Gastroesophageal sphincter (tissue), 4 donors: ENCODE data around the gene BARHL1. TPM values are rescaled to one million over a fixed set of nuclear protein-coding genes. Genes with fewer than 3 reads are reported as not detected.

Source experiments
- ATAC-seq: fragments of 150-250 bp; one replicate; pipeline ENCODE4 v1.9.1; 2016; ENCODE audit warnings: mild to moderate bottlenecking, moderate library complexity
- H3K27ac ChIP-seq, 4 donors: fragments of 200-600 bp; sonication (generic) in 3 of 4; 1 replicate in 3 of 4; 2 replicates in 1 of 4; pipeline ENCODE4 v1.5.1; 2016 to 2019
- H3K27me3 ChIP-seq: fragments of 200-600 bp; sonication (generic); one replicate; pipeline ENCODE4 v1.5.1; 2019
- H3K36me3 ChIP-seq, 2 donors: fragments of 200-600 bp; sonication (generic); one replicate each; pipeline ENCODE4 v1.5.1; 2019; ENCODE audit warnings: control low read depth in 1 of 2
- H3K4me1 ChIP-seq, 3 donors: fragments of 200-600 bp; sonication (generic); 1 replicate in 2 of 3; 2 replicates in 1 of 3; pipeline ENCODE4 v1.5.1; 2016 to 2019; ENCODE audit warnings: control low read depth in 2 of 3
- H3K4me3 ChIP-seq, 2 donors: fragments of 200-600 bp; sonication (generic); one replicate each; pipeline ENCODE4 v1.5.1; 2019; ENCODE audit warnings: mild to moderate bottlenecking in 1 of 2, moderate library complexity in 1 of 2
- H3K9me3 ChIP-seq, 3 donors: fragments of 200-600 bp; sonication (generic); one replicate each; pipeline ENCODE4 v1.5.1; 2017 to 2019; ENCODE audit warnings: control low read depth in 2 of 3
- EP300 ChIP-seq: sonication (generic); formaldehyde crosslinking; IDR thresholded peaks from one replicate; pipeline ENCODE4 v1.6.1; 2017; ENCODE audit warnings: antibody characterized with exemption, mild to moderate bottlenecking
- POLR2A ChIP-seq, 2 donors: fragments of 450-650 bp; IDR thresholded peaks; one replicate each; pipeline ENCODE4 v1.6.1; 2017; ENCODE audit warnings: antibody characterized with exemption in 2 of 2, mild to moderate bottlenecking in 2 of 2, moderate library complexity in 1 of 2
- POLR2AphosphoS5 ChIP-seq: sonication (generic); formaldehyde crosslinking; IDR thresholded peaks from one replicate; pipeline ENCODE4 v1.6.1; 2017; ENCODE audit warnings: antibody characterized with exemption
- WGBS, 2 donors: methylation state at CpG; one replicate each; pipeline ENCODE4 v1.1.5; 2018; ENCODE audit warnings: low coverage in 1 of 2; 5-methylcytosine and 5-hydroxymethylcytosine counted together
- total RNA-seq, 4 donors: library from RNA; depleted of rRNA; stranded (reverse); fragments of >200 nt; gene quantifications; one replicate each; pipeline ENCODE4 v1.1.0, GENCODE V29; 2016
- TF ChIP-seq, protein P1 (sequence below), 4 experiments: fragments of 200-600 bp in 2 of 4; fragments of 450-650 bp in 2 of 4; sonication (generic) in 1 of 4; IDR thresholded peaks; one replicate each; pipeline ENCODE4 v1.5.1; 2017 to 2019; ENCODE audit warnings: antibody characterized with exemption in 4 of 4, mild to moderate bottlenecking in 2 of 4, moderate library complexity in 2 of 4

Gene BARHL1
- total RNA-seq, 4 donors from 2014 or later, result not detected

DNA sequence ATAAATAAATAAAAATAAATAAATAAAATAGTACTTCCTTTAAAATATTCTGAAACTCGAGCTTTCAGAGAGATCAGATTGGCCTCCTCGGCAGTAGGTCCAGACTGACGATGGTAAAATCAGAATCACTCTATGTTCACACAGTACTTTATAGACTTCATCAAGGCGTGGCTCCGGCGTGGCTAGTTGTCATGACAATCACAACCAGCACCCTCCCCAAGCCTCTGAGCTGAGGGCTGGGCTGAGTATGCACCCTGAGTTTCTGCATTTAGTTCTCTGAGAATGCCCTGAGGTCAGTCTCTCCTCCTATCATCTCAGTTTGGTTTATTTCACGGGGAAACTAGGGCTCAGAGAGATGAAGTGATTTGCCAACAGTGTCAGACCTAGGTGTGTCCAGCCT is 43.3 kb upstream of the BARHL1 start:
- no peak overlapping the region for H3K4me3 ChIP-seq
- H3K4me1 ChIP-seq, result peaks cover 0 to 8% (median 0%) of the 10 kb centered on the region in 3 donors
- H3K27me3 ChIP-seq, result peaks cover 53% of the 10 kb centered on the region
- no peaks in the 10 kb centered on the region for H3K36me3 ChIP-seq
- WGBS, 2 donors, result 39 to 66% methylated on average over 3 to 7 of the region's 7 CpGs
- ATAC-seq, result no peak
- TF ChIP-seq POLR2AphosphoS5, result no peak
- no peak for TF ChIP-seq EP300
- no peak for TF ChIP-seq POLR2A (IDR thresholded peaks at IDR 0.05)
- TF ChIP-seq, protein P1, sequence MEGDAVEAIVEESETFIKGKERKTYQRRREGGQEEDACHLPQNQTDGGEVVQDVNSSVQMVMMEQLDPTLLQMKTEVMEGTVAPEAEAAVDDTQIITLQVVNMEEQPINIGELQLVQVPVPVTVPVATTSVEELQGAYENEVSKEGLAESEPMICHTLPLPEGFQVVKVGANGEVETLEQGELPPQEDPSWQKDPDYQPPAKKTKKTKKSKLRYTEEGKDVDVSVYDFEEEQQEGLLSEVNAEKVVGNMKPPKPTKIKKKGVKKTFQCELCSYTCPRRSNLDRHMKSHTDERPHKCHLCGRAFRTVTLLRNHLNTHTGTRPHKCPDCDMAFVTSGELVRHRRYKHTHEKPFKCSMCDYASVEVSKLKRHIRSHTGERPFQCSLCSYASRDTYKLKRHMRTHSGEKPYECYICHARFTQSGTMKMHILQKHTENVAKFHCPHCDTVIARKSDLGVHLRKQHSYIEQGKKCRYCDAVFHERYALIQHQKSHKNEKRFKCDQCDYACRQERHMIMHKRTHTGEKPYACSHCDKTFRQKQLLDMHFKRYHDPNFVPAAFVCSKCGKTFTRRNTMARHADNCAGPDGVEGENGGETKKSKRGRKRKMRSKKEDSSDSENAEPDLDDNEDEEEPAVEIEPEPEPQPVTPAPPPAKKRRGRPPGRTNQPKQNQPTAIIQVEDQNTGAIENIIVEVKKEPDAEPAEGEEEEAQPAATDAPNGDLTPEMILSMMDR (IDR thresholded peaks at IDR 0.05), result no peak
- H3K27ac ChIP-seq, result no peak overlapping the region
- peaks cover 0 to 21% (median 0%) of the 10 kb centered on the region in 3 donors for H3K9me3 ChIP-seq

DNA sequence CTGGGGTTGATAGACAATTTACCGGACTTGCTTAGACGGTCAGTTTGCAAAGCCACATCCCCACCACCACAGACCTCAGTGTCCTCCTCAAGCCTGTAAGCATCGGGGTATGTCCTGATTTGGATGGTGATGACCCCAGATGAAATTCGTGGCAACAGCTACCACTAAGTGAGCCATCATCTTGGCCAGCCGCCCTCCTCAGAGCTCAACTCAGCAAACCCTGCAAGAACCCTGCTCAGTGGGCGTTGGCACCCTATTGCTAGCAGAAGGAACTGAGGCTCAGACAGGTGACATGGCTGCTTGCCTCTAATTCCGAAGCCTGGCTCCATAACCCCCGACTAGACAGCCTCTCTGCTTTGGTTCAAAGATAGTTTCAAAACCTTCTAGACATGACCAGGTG is 41.4 kb upstream of the BARHL1 start:
- Histone ChIP-seq H3K36me3 (no peaks in the 10 kb centered on the region), H3K27ac (no peak overlapping the region), H3K9me3 (peaks cover 0 to 10% (median 0%) of the 10 kb centered on the region in 3 donors), H3K27me3 (peaks cover 57% of the 10 kb centered on the region), H3K4me1 (peaks cover 0 to 10% (median 0%) of the 10 kb centered on the region in 3 donors), H3K4me3 (no peak overlapping the region)
- TF ChIP-seq POLR2AphosphoS5 (no peak), EP300 (no peak), POLR2A (IDR thresholded peaks at IDR 0.05) (no peak)
- TF ChIP-seq, protein P1 (IDR thresholded peaks at IDR 0.05), result no peak
- WGBS, 2 donors, result 60 to 70% methylated on average over 1 to 2 of the region's 8 CpGs
- no peak for ATAC-seq

DNA sequence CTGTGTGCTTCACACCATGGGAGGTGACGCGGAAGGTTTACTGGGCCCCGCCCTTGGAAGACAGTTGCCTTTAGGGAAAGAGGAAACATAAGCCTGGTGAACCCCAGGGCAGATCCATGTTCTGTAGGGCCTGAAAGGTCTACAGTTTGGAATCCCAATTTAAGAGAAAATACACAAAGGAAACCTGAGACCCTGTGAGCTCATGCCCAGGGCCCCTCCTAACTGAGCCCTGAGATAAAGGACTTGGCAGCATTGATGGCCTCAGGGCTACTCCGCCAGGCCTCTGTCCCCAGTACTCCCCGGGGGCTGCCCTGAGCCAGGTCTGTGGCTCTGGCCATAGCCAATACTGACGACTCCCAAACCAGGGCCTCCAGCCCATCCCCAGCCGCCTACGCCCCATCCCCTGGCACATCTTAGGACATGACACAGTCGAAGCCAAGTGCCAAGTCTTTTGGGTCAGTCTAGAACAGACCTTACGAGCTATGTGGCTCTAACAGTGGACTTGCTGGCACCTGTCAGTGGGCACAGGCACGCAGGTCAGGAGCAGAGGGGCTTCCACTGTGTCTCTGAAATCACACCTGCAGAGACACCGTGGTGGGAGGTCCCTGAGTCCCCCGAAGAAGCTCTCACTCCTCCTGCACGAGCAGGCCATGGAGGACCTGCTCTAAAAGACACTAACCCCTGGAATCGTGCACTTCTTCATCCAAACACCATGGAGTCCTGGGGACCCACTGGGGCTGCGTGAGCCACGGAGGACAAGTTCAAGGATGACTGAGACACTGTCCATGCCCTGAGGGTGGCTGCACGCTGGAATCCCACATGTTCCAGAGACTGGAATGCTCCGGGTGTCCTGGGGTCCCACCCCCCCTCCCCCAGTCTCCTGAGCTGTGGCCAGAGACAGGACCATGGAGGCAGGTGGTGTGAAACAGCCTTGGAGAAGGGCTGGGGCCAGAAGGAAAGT is 40.3 kb upstream of the BARHL1 start:
- H3K27ac ChIP-seq, result no peak overlapping the region
- 90 to 100% methylated on average over 3 to 4 of the region's 19 CpGs for WGBS, 2 donors
- TF ChIP-seq POLR2AphosphoS5 (no peak), EP300 (no peak), POLR2A (IDR thresholded peaks at IDR 0.05) (no peak)
- TF ChIP-seq, protein P1 (IDR thresholded peaks at IDR 0.05), result no peak
- H3K9me3 ChIP-seq, result no peaks in the 10 kb centered on the region
- H3K4me1 ChIP-seq, result peaks cover 0 to 18% (median 0%) of the 10 kb centered on the region in 3 donors
- H3K4me3 ChIP-seq, result no peak overlapping the region
- H3K27me3 ChIP-seq, result peaks cover 57% of the 10 kb centered on the region
- no peak for ATAC-seq
- H3K36me3 ChIP-seq, result no peaks in the 10 kb centered on the region

DNA sequence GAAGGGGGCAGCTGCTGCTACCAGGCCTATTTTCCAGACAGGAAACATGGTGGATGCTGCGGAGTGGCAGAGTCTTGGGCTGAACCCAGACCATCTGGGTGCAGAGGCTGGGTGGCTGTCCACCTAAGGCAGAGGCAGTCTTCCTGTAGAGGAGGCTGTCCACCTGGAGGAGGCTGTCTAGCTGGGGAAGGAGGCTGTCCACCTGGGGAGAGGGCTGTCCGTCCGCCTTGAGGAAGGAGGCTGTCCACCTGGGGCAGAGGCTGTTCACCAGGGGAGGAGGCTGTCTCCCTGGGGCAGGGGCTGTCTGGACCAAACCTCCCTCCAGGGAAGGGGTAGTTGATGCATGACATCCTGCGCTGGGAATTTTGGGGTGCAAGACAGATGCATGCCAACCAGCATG is 39.2 kb upstream of the BARHL1 start:
- H3K4me1 ChIP-seq, result peaks cover 0 to 18% (median 0%) of the 10 kb centered on the region in 3 donors
- ATAC-seq, result no peak
- no peak for TF ChIP-seq EP300
- TF ChIP-seq, protein P1 (IDR thresholded peaks at IDR 0.05), result no peak
- TF ChIP-seq POLR2A (IDR thresholded peaks at IDR 0.05), result no peak
- no peak for TF ChIP-seq POLR2AphosphoS5

More for the DNA sequence above, 39.2 kb upstream of the BARHL1 start:
- WGBS, 2 donors, result no CpG with 5 or more reads among the region's 4 CpGs
- H3K4me3 ChIP-seq, result no peak overlapping the region
- no peaks in the 10 kb centered on the region for H3K36me3 ChIP-seq
- no peak overlapping the region for H3K27ac ChIP-seq
- H3K27me3 ChIP-seq, result peaks cover 63% of the 10 kb centered on the region
- no peaks in the 10 kb centered on the region for H3K9me3 ChIP-seq
